ENCODE results near the gene MSI2.

- TF ChIP-seq EZH2phosphoT487 (IDR thresholded peaks at IDR 0.05; ENCODE audit: insufficient read depth, low read depth) (no peak), EZH2 (IDR thresholded peaks at IDR 0.05; ENCODE audit: insufficient read depth, poor library complexity, severe bottlenecking) (no peak)
Observed at GRCh38 chr17:57517273-57517631, 260.9 kb downstream of the MSI2 start.

Data from GM23248 (cell line).